Esophagus squamous epithelium (tissue), 4 donors: ENCODE results near the gene SPDYC.

Experiments used
- POLR2A ChIP-seq, 4 donors: fragments of 450-650 bp; IDR thresholded peaks; one replicate each; pipeline ENCODE4 v1.6.1; 2017; ENCODE audit warnings: antibody characterized with exemption in 4 of 4, mild to moderate bottlenecking in 4 of 4, moderate library complexity in 3 of 4
- TF ChIP-seq, protein P1 (sequence below), 6 experiments: fragments of 450-650 bp in 4 of 6; fragments of 200-600 bp in 2 of 6; sonication (generic) in 2 of 6; IDR thresholded peaks; one replicate each; pipeline ENCODE4 v1.5.1; 2016 to 2019; ENCODE audit warnings: antibody characterized with exemption in 6 of 6, mild to moderate bottlenecking in 4 of 6, moderate library complexity in 4 of 6

DNA sequence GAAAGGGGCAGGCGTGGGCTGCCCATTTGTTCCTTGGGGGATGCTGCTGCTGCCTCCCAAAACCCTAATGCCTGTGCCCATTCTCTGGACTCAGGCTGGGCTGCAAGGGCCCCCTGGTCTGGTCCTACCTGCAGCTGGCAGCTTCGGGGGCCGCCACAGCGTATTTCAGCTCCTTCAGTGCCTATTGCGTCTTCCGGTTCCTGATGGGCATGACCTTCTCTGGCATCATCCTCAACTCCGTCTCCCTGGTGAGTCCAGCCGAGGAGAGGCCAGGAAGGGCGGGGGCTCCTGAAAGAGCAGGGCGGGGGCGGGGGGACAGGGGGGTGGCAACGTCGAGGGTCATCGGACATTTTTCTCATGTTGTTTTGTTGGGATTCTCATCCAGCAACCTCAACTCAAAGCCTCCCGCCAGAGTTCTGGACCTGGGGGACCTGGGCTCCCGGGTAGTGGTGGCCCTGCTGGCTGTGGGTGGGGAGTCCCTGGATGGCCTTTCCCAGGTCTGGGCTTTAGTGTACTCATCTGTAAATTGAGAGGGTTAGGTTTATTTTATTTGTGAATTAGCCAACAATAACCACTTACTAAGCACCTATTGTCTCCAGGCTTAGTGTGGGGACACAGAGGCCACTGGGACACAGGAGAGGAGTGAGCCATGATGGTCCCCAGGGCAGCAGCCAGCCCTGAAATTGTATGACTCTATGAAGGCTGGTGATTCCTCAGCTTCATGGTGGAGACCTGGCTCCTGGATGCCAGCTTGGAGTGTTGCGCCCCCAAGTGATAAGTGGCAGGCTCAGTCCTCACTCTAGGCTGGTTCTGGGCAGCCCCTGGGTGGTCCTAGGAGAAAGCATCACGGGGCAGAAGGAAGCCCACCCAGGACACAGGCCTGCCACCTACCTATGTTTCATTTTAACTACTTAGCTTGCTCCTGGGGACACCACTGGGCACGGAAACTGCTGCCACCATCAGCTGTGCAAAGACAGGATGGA is 47.7 kb downstream of the SPDYC start:
- TF ChIP-seq, protein P1, sequence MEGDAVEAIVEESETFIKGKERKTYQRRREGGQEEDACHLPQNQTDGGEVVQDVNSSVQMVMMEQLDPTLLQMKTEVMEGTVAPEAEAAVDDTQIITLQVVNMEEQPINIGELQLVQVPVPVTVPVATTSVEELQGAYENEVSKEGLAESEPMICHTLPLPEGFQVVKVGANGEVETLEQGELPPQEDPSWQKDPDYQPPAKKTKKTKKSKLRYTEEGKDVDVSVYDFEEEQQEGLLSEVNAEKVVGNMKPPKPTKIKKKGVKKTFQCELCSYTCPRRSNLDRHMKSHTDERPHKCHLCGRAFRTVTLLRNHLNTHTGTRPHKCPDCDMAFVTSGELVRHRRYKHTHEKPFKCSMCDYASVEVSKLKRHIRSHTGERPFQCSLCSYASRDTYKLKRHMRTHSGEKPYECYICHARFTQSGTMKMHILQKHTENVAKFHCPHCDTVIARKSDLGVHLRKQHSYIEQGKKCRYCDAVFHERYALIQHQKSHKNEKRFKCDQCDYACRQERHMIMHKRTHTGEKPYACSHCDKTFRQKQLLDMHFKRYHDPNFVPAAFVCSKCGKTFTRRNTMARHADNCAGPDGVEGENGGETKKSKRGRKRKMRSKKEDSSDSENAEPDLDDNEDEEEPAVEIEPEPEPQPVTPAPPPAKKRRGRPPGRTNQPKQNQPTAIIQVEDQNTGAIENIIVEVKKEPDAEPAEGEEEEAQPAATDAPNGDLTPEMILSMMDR (IDR thresholded peaks at IDR 0.05): no peak
- no peak for TF ChIP-seq POLR2A (IDR thresholded peaks at IDR 0.05)
